DOHH2 (cell line): ENCODE measurements around the gene ITPR1.

Source experiments
- H3F3A ChIP-seq: fragments of 200-600 bp; sonication (generic), shearing (Covaris generic); 2 replicates; pipeline ENCODE4 v1.6.0; 2016; ENCODE audit warnings: antibody characterized with exemption, mild to moderate bottlenecking; ENCODE audit not compliant: control insufficient read depth, insufficient read depth
- H3K27ac ChIP-seq: fragments of 200-600 bp; sonication (generic); 2 replicates; pipeline ENCODE4 v1.5.1; 2014; ENCODE audit warnings: low read depth, mild to moderate bottlenecking, low read length, moderate library complexity
- H3K27me3 ChIP-seq: fragments of 200-600 bp; sonication (generic); 2 replicates; pipeline ENCODE4 v1.6.1; 2014; ENCODE audit warnings: mild to moderate bottlenecking, low read length, mixed read lengths; ENCODE audit not compliant: control insufficient read depth
- H3K36me3 ChIP-seq: fragments of 200-600 bp; sonication (generic); 2 replicates; pipeline ENCODE4 v1.6.1; 2014; ENCODE audit warnings: mild to moderate bottlenecking, low read length, moderate library complexity, mixed read lengths; ENCODE audit not compliant: control insufficient read depth
- H3K4me1 ChIP-seq: fragments of 200-600 bp; sonication (generic); 2 replicates; pipeline ENCODE4 v1.6.1; 2014; ENCODE audit warnings: mild to moderate bottlenecking, low read length, mixed read lengths; ENCODE audit not compliant: control insufficient read depth
- H3K4me2 ChIP-seq: fragments of 200-600 bp; sonication (generic); 2 replicates; pipeline ENCODE4 v1.6.0; 2014; ENCODE audit warnings: mild to moderate bottlenecking, low read length, moderate library complexity
- H3K4me3 ChIP-seq: fragments of 200-600 bp; sonication (generic); 2 replicates; pipeline ENCODE4 v1.5.1; 2014; ENCODE audit warnings: mild to moderate bottlenecking, low read length, mixed read lengths
- H3K79me2 ChIP-seq: fragments of 200-600 bp; sonication (generic); 2 replicates; pipeline ENCODE4 v1.6.1; 2014; ENCODE audit warnings: mild to moderate bottlenecking, low read length, mixed read lengths; ENCODE audit not compliant: control insufficient read depth
- H3K9me2 ChIP-seq: fragments of 200-600 bp; sonication (generic); replicated peaks from 2 replicates; pipeline ENCODE4 v1.6.1; 2014; ENCODE audit warnings: mild to moderate bottlenecking, low read length, mixed read lengths; ENCODE audit not compliant: control insufficient read depth
- H3K9me3 ChIP-seq: fragments of 200-600 bp; sonication (generic); 2 replicates; pipeline ENCODE4 v1.6.1; 2014; ENCODE audit warnings: antibody characterized with exemption, low read length, mixed read lengths; ENCODE audit not compliant: control insufficient read depth, insufficient read depth
- H4K20me1 ChIP-seq: fragments of 200-600 bp; sonication (generic); 2 replicates; pipeline ENCODE4 v1.6.0; 2014; ENCODE audit warnings: low read depth, mild to moderate bottlenecking, antibody characterized with exemption, low read length, moderate library complexity; ENCODE audit not compliant: control insufficient read depth, insufficient read depth
- EZH2phosphoT487 ChIP-seq: fragments of 200-600 bp; sonication (generic); IDR thresholded peaks from 2 replicates; pipeline ENCODE4 v1.6.1; 2017; ENCODE audit warnings: borderline replicate concordance, mild to moderate bottlenecking, antibody characterized with exemption, low read length, moderate library complexity, mixed read lengths
- TF ChIP-seq, protein P1 (sequence below): fragments of 200-600 bp; sonication (generic); IDR thresholded peaks from one replicate; pipeline ENCODE4 v1.5.1; 2014; ENCODE audit warnings: antibody characterized with exemption, mild to moderate bottlenecking, low read depth, low read length; ENCODE audit not compliant: poor library complexity, severe bottlenecking

The ITPR1 gene

GRCh38 chr3:4751029-4751501 lies 257.9 kb downstream of the ITPR1 start:
- no peaks in the 10 kb centered on the region for H3K4me1 ChIP-seq
- H3K27ac ChIP-seq: no peak overlapping the region
- H3K4me3 ChIP-seq: no peak overlapping the region
- TF ChIP-seq, protein P1, sequence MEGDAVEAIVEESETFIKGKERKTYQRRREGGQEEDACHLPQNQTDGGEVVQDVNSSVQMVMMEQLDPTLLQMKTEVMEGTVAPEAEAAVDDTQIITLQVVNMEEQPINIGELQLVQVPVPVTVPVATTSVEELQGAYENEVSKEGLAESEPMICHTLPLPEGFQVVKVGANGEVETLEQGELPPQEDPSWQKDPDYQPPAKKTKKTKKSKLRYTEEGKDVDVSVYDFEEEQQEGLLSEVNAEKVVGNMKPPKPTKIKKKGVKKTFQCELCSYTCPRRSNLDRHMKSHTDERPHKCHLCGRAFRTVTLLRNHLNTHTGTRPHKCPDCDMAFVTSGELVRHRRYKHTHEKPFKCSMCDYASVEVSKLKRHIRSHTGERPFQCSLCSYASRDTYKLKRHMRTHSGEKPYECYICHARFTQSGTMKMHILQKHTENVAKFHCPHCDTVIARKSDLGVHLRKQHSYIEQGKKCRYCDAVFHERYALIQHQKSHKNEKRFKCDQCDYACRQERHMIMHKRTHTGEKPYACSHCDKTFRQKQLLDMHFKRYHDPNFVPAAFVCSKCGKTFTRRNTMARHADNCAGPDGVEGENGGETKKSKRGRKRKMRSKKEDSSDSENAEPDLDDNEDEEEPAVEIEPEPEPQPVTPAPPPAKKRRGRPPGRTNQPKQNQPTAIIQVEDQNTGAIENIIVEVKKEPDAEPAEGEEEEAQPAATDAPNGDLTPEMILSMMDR: no peak
- no peak for TF ChIP-seq EZH2phosphoT487
- no peaks in the 10 kb centered on the region for H3F3A ChIP-seq
- no peak overlapping the region for H3K4me2 ChIP-seq
- peaks cover 3% of the 10 kb centered on the region; the same call in 1 of the 2 replicates for H4K20me1 ChIP-seq
- H3K27me3 ChIP-seq: no peaks in the 10 kb centered on the region
- no peaks in the 10 kb centered on the region for H3K36me3 ChIP-seq
- H3K9me3 ChIP-seq: no peaks in the 10 kb centered on the region
- no peaks in the 10 kb centered on the region for H3K79me2 ChIP-seq
- no peaks in the 10 kb centered on the region for H3K9me2 ChIP-seq

- no peaks in the 10 kb centered on the region for H3F3A ChIP-seq
- H3K79me2 ChIP-seq: no peaks in the 10 kb centered on the region
- H3K4me2 ChIP-seq: no peak overlapping the region
- no peaks in the 10 kb centered on the region for H3K9me2 ChIP-seq
- H3K27ac ChIP-seq: no peak overlapping the region
- H3K9me3 ChIP-seq: no peaks in the 10 kb centered on the region
- H3K27me3 ChIP-seq: no peaks in the 10 kb centered on the region
- no peak overlapping the region for H3K4me3 ChIP-seq
- no peaks in the 10 kb centered on the region for H3K4me1 ChIP-seq
- peaks cover 3% of the 10 kb centered on the region; the same call in 1 of the 2 replicates for H4K20me1 ChIP-seq
- no peaks in the 10 kb centered on the region for H3K36me3 ChIP-seq
- TF ChIP-seq, protein P1: no peak
Observed at GRCh38 chr3:4751502-4752101, 258.5 kb downstream of the ITPR1 start.

DNA sequence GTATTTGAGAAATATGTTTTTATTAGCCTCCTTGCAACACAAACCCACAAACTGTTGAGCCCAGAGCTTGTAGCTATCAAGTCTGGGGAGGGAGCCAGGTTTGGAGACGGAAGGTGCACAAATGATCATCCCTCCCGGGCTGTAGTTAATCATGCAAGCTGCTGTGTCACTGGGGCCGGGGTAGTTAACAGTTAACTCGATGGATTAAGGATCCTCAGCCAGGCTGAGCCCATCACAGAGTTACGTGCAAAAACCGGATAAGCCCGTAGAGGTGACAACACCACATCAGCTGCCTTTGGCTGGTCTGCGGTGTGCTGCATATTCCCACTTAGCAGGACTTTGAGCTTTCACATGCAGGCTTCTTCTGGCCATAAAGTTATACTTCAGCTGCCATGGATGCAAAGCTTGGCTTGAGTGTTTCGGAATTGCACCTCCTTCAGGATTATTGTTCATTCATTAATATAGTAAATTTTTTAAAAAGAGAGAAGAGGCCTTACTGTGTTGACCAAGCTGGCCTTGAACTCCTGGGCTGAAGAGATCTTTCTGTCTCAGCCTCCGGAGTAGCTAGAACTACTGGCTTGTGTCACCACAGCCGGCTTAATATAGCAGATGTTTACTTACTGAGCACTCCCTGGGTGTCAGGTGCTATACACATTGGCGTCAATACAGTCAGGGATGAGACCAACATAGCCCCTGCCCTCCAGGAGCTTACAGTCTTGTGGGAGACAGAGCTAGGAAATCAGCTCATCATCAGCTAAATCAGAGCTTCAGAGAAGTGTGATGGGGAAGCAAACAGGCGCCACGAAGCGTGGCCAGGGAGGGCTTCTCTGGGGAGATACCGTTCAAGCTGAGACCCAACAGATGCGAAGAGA lies 259.3 kb downstream of the ITPR1 start:
- H3F3A ChIP-seq: no peaks in the 10 kb centered on the region
- H3K27me3 ChIP-seq: no peaks in the 10 kb centered on the region

More for the DNA sequence above, 259.3 kb downstream of the ITPR1 start:
- TF ChIP-seq EZH2phosphoT487: no peak
- TF ChIP-seq, protein P1: no peak
- H3K79me2 ChIP-seq: no peaks in the 10 kb centered on the region
- H4K20me1 ChIP-seq: peaks cover 3% of the 10 kb centered on the region; the same call in 1 of the 2 replicates
- no peaks in the 10 kb centered on the region for H3K36me3 ChIP-seq
- no peak overlapping the region for H3K4me3 ChIP-seq
- no peak overlapping the region for H3K27ac ChIP-seq
- H3K4me1 ChIP-seq: no peaks in the 10 kb centered on the region
- H3K9me2 ChIP-seq: no peaks in the 10 kb centered on the region
- no peak overlapping the region for H3K4me2 ChIP-seq
- H3K9me3 ChIP-seq: no peaks in the 10 kb centered on the region
